HepG2 (cell line): Measurements from ENCODE around the gene IL36A. TPM values are rescaled to one million over a fixed set of nuclear protein-coding genes. Genes with fewer than 3 reads are reported as not detected.

Experiments used
- ATAC-seq: fragments of 200-7000 bp; cut with Tn5 transposase; 3 replicates; pipeline ENCODE4 v1.9.1; 2020; ENCODE audit warnings: mild to moderate bottlenecking, moderate library complexity
- BruUV-seq: library from RNA; stranded (reverse); fragments of 400-500 nt; replicated peaks from 2 replicates; lab custom pipeline; 2021; lab: Mats Ljungman, UMichigan
- CTCF ChIA-PET: fragments of 300-600 bp; formaldehyde crosslinking; extraction: SDS; loops from one replicate; lab custom pipeline; 2021; ENCODE audit warnings: low total read pairs, inconsistent platforms, low intra/inter-chr PET ratio; lab: Yijun Ruan, JAX
- POLR2A ChIA-PET: fragments of 350-600 bp; sonication (Branson Sonifier 250); formaldehyde crosslinking; loops from one replicate; lab custom pipeline; 2020; ENCODE audit warnings: antibody characterized with exemption, inconsistent platforms; lab: Yijun Ruan, JAX
- DNase-seq: peaks from one replicate; pipeline ENCODE4 v3.0.0-alpha.2; 2015; ENCODE audit warnings: low spot score
- FAIRE-seq: peaks from 3 replicates; lab custom pipeline; 2011; peaks lifted over from hg19 to GRCh38; lab: Jason Lieb, UNC
- H2AFZ ChIP-seq: one replicate; pipeline ENCODE4 v1.6.1; 2011; ENCODE audit warnings: low read length, inconsistent platforms
- H3K27ac ChIP-seq: fragments of 300-600 bp; 3 replicates; pipeline ENCODE4 v1.8.0; 2011; ENCODE audit warnings: mixed run types, mild to moderate bottlenecking, mixed read lengths, low read length, inconsistent platforms; ENCODE audit not compliant: insufficient read depth; ENCODE audit errors: extremely low read length
- H3K27me3 ChIP-seq, 2 experiments: fragments of 200-600 bp in 1 of 2; 2 replicates in 1 of 2; 3 replicates in 1 of 2; pipeline versions ENCODE4 v1.6.0 to v1.8.0; 2011; ENCODE audit warnings: low read length in 2 of 2, mild to moderate bottlenecking in 2 of 2, moderate library complexity in 2 of 2, inconsistent platforms in 1 of 2; ENCODE audit not compliant: insufficient read depth in 2 of 2, control insufficient read depth in 1 of 2
- H3K36me3 ChIP-seq, 2 experiments: fragments of 200-600 bp in 1 of 2; replicated peaks in 1 of 2; 2 replicates in 1 of 2; 3 replicates in 1 of 2; pipeline versions ENCODE4 v1.5.1 to v1.8.0; 2011; ENCODE audit warnings: low read length in 2 of 2, inconsistent platforms in 1 of 2; ENCODE audit not compliant: insufficient read depth in 2 of 2, control insufficient read depth in 1 of 2
- H3K4me1 ChIP-seq: 2 replicates; pipeline ENCODE4 v1.5.1; 2012; ENCODE audit warnings: low read length, inconsistent platforms; ENCODE audit not compliant: insufficient read depth
- H3K4me2 ChIP-seq: 2 replicates; pipeline ENCODE4 v1.6.0; 2011; ENCODE audit warnings: low read depth, low read length, inconsistent platforms
- H3K4me3 ChIP-seq, 3 experiments: fragments of 200-600 bp in 1 of 3; sonication (generic), shearing (Covaris generic) in 1 of 3; replicated peaks in 1 of 3; 2 replicates each; pipeline ENCODE4 v1.5.1; 2011 to 2016; ENCODE audit warnings: low read length in 3 of 3, inconsistent platforms in 2 of 3, low read depth in 2 of 3, mild to moderate bottlenecking in 2 of 3, control low read depth in 1 of 3, mixed read lengths in 1 of 3; ENCODE audit not compliant: insufficient read depth in 1 of 3
- H3K79me2 ChIP-seq: one replicate; pipeline ENCODE4 v1.6.1; 2011; ENCODE audit warnings: low read length, inconsistent platforms; ENCODE audit not compliant: insufficient read depth
- H3K9ac ChIP-seq: 2 replicates; pipeline ENCODE4 v1.6.0; 2011; ENCODE audit warnings: mild to moderate bottlenecking, low read depth, low read length, inconsistent platforms; ENCODE audit not compliant: insufficient read depth
- H3K9me3 ChIP-seq: 2 replicates; pipeline ENCODE4 v1.5.1; 2012; ENCODE audit warnings: mild to moderate bottlenecking, low read length
- H4K20me1 ChIP-seq: 2 replicates; pipeline ENCODE4 v1.6.0; 2011; ENCODE audit warnings: inconsistent platforms, mild to moderate bottlenecking, low read length, moderate library complexity; ENCODE audit not compliant: insufficient read depth
- ATF7-NPFF ChIP-seq: sonication (generic); formaldehyde crosslinking; IDR thresholded peaks from 2 replicates; pipeline ENCODE4 v1.8.1; 2023; ENCODE audit warnings: mild to moderate bottlenecking, low read depth, missing genetic modification reagents, moderate library complexity
- BHLHE40 ChIP-seq: IDR thresholded peaks from 2 replicates; pipeline ENCODE4 v1.6.1; 2011; ENCODE audit warnings: low read length, improper control_type of control experiment
- E2F1 ChIP-seq: sonication (generic); formaldehyde crosslinking; IDR thresholded peaks from 2 replicates; pipeline ENCODE4 v1.5.0; 2020; ENCODE audit warnings: missing genetic modification reagents
- EEA1 ChIP-seq: sonication (generic); formaldehyde crosslinking; IDR thresholded peaks from 2 replicates; pipeline ENCODE4 v1.5.1; 2020; ENCODE audit warnings: mild to moderate bottlenecking, missing genetic modification reagents, borderline replicate concordance
- ESRRA ChIP-seq: sonication (generic); formaldehyde crosslinking; IDR thresholded peaks from 2 replicates; pipeline ENCODE4 v1.5.1; 2020; ENCODE audit warnings: mild to moderate bottlenecking, low read depth, missing genetic modification reagents
- FOXO1 ChIP-seq: sonication (generic); formaldehyde crosslinking; IDR thresholded peaks from 2 replicates; pipeline ENCODE4 v1.4.0; 2020; ENCODE audit warnings: missing genetic modification reagents
- GMEB1 ChIP-seq: sonication (generic); formaldehyde crosslinking; IDR thresholded peaks from 2 replicates; pipeline ENCODE4 v1.5.1; 2020; ENCODE audit warnings: missing genetic modification reagents, mild to moderate bottlenecking, borderline replicate concordance
- KDM6A ChIP-seq: IDR thresholded peaks from 2 replicates; pipeline ENCODE4 v1.6.1; 2016; ENCODE audit warnings: low read depth
- KLF9 ChIP-seq: IDR thresholded peaks from 2 replicates; pipeline ENCODE4 v1.6.1; 2016; ENCODE audit warnings: low read depth
- PAF1 ChIP-seq: IDR thresholded peaks from 2 replicates; pipeline ENCODE4 v1.6.1; 2016; ENCODE audit warnings: missing genetic modification reagents, missing compliant biosample characterization
- SUZ12 ChIP-seq: fragments of 150-350 bp; IDR thresholded peaks from 2 replicates; pipeline ENCODE4 v1.6.1; 2014; ENCODE audit warnings: low read depth, low read length
- TIGD3 ChIP-seq: sonication (generic); formaldehyde crosslinking; IDR thresholded peaks from 2 replicates; pipeline ENCODE4 v1.5.1; 2020; ENCODE audit warnings: mild to moderate bottlenecking, missing genetic modification reagents, borderline replicate concordance
- ZBTB14 ChIP-seq: sonication (generic); formaldehyde crosslinking; IDR thresholded peaks from 2 replicates; pipeline ENCODE4 v1.4.0; 2020; ENCODE audit warnings: missing genetic modification reagents
- ZNF10 ChIP-seq: sonication (generic); formaldehyde crosslinking; IDR thresholded peaks from 2 replicates; pipeline ENCODE4 v1.4.0; 2020; ENCODE audit warnings: mild to moderate bottlenecking, low read depth, missing genetic modification reagents, borderline replicate concordance
- ZNF282 ChIP-seq: fragments of 450-650 bp; IDR thresholded peaks from 2 replicates; pipeline ENCODE4 v1.6.1; 2018; ENCODE audit not compliant: partially characterized antibody
- ZNF326 ChIP-seq: sonication (generic); formaldehyde crosslinking; IDR thresholded peaks from 2 replicates; pipeline ENCODE4 v1.4.0; 2020; ENCODE audit warnings: missing genetic modification reagents, borderline replicate concordance
- ZNF329 ChIP-seq: sonication (generic); formaldehyde crosslinking; IDR thresholded peaks from 2 replicates; pipeline ENCODE4 v1.9.0; 2021; ENCODE audit warnings: low read depth, mild to moderate bottlenecking, missing genetic modification reagents
- in situ Hi-C: cut with HindIII; loops from 2 replicates; pipeline ENCODE4 v1.10.0; 2017; ENCODE audit warnings: low pct_unique_long_range_greater_than_20kb; ENCODE audit not compliant: extremely low pct_ligation_motif_present
- intact Hi-C: fragments of 100-400 bp; cut with micrococcal nuclease; formaldehyde crosslinking; loops from one replicate; pipeline ENCODE4 v1.10.0; 2022; ENCODE audit not compliant: unreplicated experiment
- polyA plus RNA-seq, 8 experiments: library from polyadenylated mRNA; depleted of rRNA in 3 of 8; stranded (reverse) in 7 of 8; unstranded in 1 of 8; fragments of >200 nt; fragmentation: Illumina TruSeq in 4 of 8; extraction: Trizol in 4 of 8; gene quantifications; 2 replicates each; pipeline versions ENCODE4 v1.2.1 to v1.2.3, GENCODE V29; 2011 to 2016; ENCODE audit warnings: low read depth in 4 of 8, missing spikeins in 1 of 8, mixed read lengths in 1 of 8; ENCODE audit not compliant: insufficient read depth in 1 of 8
- total RNA-seq, 5 experiments: library from RNA; depleted of rRNA; stranded (reverse); fragments of >200 nt; fragmentation: Illumina TruSeq; extraction: Trizol; gene quantifications; 2 replicates each; pipeline ENCODE4 v1.2.3, GENCODE V29; 2016; ENCODE audit warnings: low read depth in 1 of 5

The IL36A gene
- total and polyA plus RNA-seq, 2 of the 13 experiments (the other 11 are each of a cell fraction or from before 2014, with no cell fraction given): not detected

- in situ Hi-C loops (no loop called here), intact Hi-C loops (no loop called here)
- H2AFZ ChIP-seq: no peak overlapping the region
- H3K36me3 ChIP-seq: no peaks in the 10 kb centered on the region
- ChIA-PET POLR2A (no interaction called here), CTCF (no interaction called here)
- no peak overlapping the region for H3K4me2 ChIP-seq
- no peak for FAIRE-seq
- TF ChIP-seq ZBTB14 (CRISPR knock-in tag) (no peak), EEA1 (CRISPR knock-in tag) (no peak), E2F1 (CRISPR knock-in tag) (no peak), TIGD3 (no peak), ESRRA (CRISPR knock-in tag) (no peak), BHLHE40 (no peak), KDM6A (CRISPR knock-in tag) (no peak), ZNF326 (CRISPR knock-in tag) (no peak), GMEB1 (no peak), ZNF10 (no peak), ZNF282 (no peak), SUZ12 (no peak), FOXO1 (CRISPR knock-in tag) (no peak), ATF7-NPFF (no peak), KLF9 (CRISPR knock-in tag) (no peak), ZNF329 (CRISPR knock-in tag) (no peak), PAF1 (CRISPR knock-in tag) (no peak)
- H3K27ac ChIP-seq: no peak overlapping the region
- peaks cover 14% of the 10 kb centered on the region; the same call in 1 of the 2 replicates for H3K9me3 ChIP-seq
- no peak overlapping the region for H3K4me3 ChIP-seq
- no TSS peak for BruUV-seq
- no peaks in the 10 kb centered on the region for H3K79me2 ChIP-seq
- peaks cover 1 to 11% of the 10 kb centered on the region in 2 experiments; a peak in 3 of 5 replicates for H3K27me3 ChIP-seq
- no peak for DNase-seq
- H3K9ac ChIP-seq: no peak overlapping the region
- no peaks in the 10 kb centered on the region for H3K4me1 ChIP-seq
- H4K20me1 ChIP-seq: no peaks in the 10 kb centered on the region
- ATAC-seq: no peak
Observed at GRCh38 chr2:113054066-113054465, 48.8 kb downstream of the IL36A start.
